Tibial nerve (tissue), 4 donors: ENCODE results near the gene OCLN. TPM values are rescaled to one million over a fixed set of nuclear protein-coding genes. Genes with fewer than 3 reads are reported as not detected.
"Not testable (repeated sequence)": the region's sequence is repeated elsewhere in the genome, so short reads cannot be mapped to it uniquely, and the experiment has no call there.

Experiments used
- DNase-seq, 2 donors: peaks; one replicate each; pipeline ENCODE4 v3.0.0-alpha.2; 2019; ENCODE audit warnings: low spot score in 2 of 2
- H3K27ac ChIP-seq, 4 donors: fragments of 200-600 bp; sonication (generic) in 3 of 4; one replicate each; pipeline ENCODE4 v1.5.1; 2017 to 2019; ENCODE audit warnings: mild to moderate bottlenecking in 1 of 4
- H3K27me3 ChIP-seq, 2 donors: fragments of 200-600 bp; sonication (generic) in 1 of 2; one replicate each; pipeline versions ENCODE4 v1.5.1 to v1.6.0; 2017 to 2019
- H3K36me3 ChIP-seq, 3 donors: fragments of 200-600 bp; sonication (generic); one replicate each; pipeline ENCODE4 v1.5.1; 2018 to 2019
- H3K4me1 ChIP-seq, 4 donors: fragments of 200-600 bp; sonication (generic) in 3 of 4; one replicate each; pipeline ENCODE4 v1.5.1; 2017 to 2019
- H3K4me3 ChIP-seq, 4 donors: fragments of 200-600 bp; sonication (generic) in 3 of 4; one replicate each; pipeline ENCODE4 v1.5.1; 2017 to 2019; ENCODE audit warnings: mild to moderate bottlenecking in 1 of 4, moderate library complexity in 1 of 4
- H3K9me3 ChIP-seq, 4 donors: fragments of 200-600 bp; sonication (generic) in 3 of 4; one replicate each; pipeline ENCODE4 v1.5.1; 2017 to 2019
- EP300 ChIP-seq, 2 donors: sonication (generic); formaldehyde crosslinking; IDR thresholded peaks; one replicate each; pipeline ENCODE4 v1.6.1; 2017; ENCODE audit warnings: antibody characterized with exemption in 2 of 2, mild to moderate bottlenecking in 1 of 2
- POLR2A ChIP-seq, 2 donors: fragments of 450-650 bp; IDR thresholded peaks; one replicate each; pipeline ENCODE4 v1.6.1; 2017; ENCODE audit warnings: antibody characterized with exemption in 2 of 2, mild to moderate bottlenecking in 2 of 2, moderate library complexity in 2 of 2
- WGBS, 2 donors: methylation state at CpG; one replicate each; pipeline ENCODE4 v1.1.5; 2018; 5-methylcytosine and 5-hydroxymethylcytosine counted together
- total RNA-seq, 4 donors: library from RNA; depleted of rRNA; stranded (reverse); fragments of >200 nt; gene quantifications; one replicate each; pipeline ENCODE4 v1.1.0, GENCODE V29; 2016
- TF ChIP-seq, protein P1 (sequence below), 5 experiments: fragments of 200-600 bp in 3 of 5; fragments of 450-650 bp in 2 of 5; sonication (generic) in 3 of 5; IDR thresholded peaks; one replicate each; pipeline ENCODE4 v1.5.1; 2016 to 2019; ENCODE audit warnings: antibody characterized with exemption in 5 of 5, mild to moderate bottlenecking in 3 of 5, moderate library complexity in 2 of 5

Gene OCLN
- total RNA-seq, 4 donors from 2014 or later: 8.1 to 13.8 (median 9.2) TPM

DNA sequence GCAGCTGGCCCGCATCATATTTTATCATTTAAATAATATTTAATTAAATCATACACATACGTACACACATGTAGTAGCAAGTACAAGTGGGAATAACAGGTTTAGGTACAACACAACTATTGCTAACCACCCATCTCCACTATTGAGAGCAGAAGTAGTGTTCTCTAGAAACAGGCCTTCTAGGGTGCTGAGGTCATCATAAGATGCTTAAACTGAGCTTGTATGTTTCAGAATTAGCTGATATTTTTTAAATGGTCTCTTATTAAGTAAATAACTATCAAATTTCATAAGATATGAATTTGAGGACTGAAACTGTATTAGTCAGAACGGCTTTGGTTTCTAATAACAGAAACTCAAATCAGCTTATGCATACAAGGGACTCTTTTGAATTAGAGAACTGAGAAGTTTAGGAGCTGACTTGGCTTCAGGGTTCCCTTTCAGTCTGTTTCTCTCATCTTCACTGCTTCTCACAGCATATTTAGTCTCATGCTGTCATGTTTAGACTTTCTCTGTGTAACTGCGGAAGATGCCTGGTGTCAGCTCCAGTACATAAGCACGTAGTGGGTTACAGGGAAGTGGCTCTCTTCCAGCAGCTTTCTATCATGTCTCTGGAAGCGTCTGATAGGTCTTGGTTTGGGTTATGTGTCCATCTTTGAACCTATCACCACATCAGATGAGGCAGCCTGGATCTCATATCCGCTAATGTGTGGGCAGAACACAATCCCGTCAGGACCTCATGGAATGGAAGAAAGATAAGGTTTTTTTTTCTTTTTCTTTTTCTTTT, 25.0 kb upstream of the OCLN start:
- no peaks in the 10 kb centered on the region for H3K4me1 ChIP-seq
- 85 to 88% methylated on average over 8 of the region's 8 CpGs for WGBS, 2 donors
- peaks cover 0 to 5% (median 0%) of the 10 kb centered on the region in 4 donors for H3K9me3 ChIP-seq
- H3K27ac ChIP-seq: no peak overlapping the region
- no peak for TF ChIP-seq POLR2A (IDR thresholded peaks at IDR 0.05)
- TF ChIP-seq EP300 (IDR thresholded peaks at IDR 0.05): no peak
- TF ChIP-seq, protein P1, sequence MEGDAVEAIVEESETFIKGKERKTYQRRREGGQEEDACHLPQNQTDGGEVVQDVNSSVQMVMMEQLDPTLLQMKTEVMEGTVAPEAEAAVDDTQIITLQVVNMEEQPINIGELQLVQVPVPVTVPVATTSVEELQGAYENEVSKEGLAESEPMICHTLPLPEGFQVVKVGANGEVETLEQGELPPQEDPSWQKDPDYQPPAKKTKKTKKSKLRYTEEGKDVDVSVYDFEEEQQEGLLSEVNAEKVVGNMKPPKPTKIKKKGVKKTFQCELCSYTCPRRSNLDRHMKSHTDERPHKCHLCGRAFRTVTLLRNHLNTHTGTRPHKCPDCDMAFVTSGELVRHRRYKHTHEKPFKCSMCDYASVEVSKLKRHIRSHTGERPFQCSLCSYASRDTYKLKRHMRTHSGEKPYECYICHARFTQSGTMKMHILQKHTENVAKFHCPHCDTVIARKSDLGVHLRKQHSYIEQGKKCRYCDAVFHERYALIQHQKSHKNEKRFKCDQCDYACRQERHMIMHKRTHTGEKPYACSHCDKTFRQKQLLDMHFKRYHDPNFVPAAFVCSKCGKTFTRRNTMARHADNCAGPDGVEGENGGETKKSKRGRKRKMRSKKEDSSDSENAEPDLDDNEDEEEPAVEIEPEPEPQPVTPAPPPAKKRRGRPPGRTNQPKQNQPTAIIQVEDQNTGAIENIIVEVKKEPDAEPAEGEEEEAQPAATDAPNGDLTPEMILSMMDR (IDR thresholded peaks at IDR 0.05): no peak
- H3K4me3 ChIP-seq: no peak overlapping the region
- H3K27me3 ChIP-seq: no peaks in the 10 kb centered on the region
- H3K36me3 ChIP-seq: no peaks in the 10 kb centered on the region
- DNase-seq: no peak

DNA sequence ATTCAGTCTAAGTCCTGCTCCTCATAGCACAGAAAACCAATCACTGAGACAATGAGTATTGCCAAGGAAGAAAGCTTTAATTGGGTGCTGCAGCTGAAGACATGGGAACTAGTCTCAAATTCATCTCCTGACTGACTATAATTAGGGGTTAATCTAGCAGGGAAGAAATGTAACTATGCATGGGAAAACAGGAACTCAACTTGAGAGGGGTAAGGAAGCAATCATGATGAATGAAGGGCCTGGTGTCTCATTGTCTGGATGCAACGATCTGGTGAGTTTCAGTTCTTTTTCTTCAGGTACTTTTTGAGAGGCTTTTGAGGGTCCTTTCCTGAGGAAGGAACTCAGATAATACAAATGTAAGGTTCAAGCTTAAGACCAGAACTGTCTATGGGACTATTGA, 24.0 kb upstream of the OCLN start:
- H3K9me3 ChIP-seq: peaks cover 0 to 5% (median 0%) of the 10 kb centered on the region in 4 donors
- no peaks in the 10 kb centered on the region for H3K4me1 ChIP-seq
- DNase-seq: no peak
- H3K4me3 ChIP-seq: no peak overlapping the region
- H3K27me3 ChIP-seq: no peaks in the 10 kb centered on the region
- TF ChIP-seq POLR2A (IDR thresholded peaks at IDR 0.05) (no peak), EP300 (IDR thresholded peaks at IDR 0.05) (no peak)
- TF ChIP-seq, protein P1 (IDR thresholded peaks at IDR 0.05): no peak
- H3K36me3 ChIP-seq: no peaks in the 10 kb centered on the region
- no peak overlapping the region for H3K27ac ChIP-seq
- 36 to 56% methylated on average over 1 of the region's 1 CpG for WGBS, 2 donors

DNA sequence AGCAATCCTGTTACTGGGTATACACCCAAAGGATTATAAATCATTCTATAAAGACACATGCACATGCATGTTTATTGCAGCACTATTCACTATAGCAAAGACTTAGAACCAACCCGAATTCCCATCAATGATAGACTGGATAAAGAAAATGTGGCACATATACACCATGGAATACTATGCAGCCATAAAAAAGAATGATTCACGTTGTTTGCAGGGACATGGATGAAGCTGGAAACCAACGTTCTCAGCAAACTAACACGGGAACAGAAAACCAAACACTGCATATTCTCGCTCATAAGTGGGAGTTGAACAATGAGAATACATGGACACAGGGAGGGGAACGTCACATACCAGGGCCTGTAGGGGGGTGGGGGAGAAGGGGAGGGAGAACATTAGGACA, 21.1 kb upstream of the OCLN start:
- not testable (repeated sequence) for H3K4me3 ChIP-seq, H3K27me3 ChIP-seq, DNase-seq, H3K36me3 ChIP-seq, H3K9me3 ChIP-seq, H3K4me1 ChIP-seq, H3K27ac ChIP-seq
- WGBS, 2 donors: 87 to 88% methylated on average over 6 of the region's 6 CpGs

DNA sequence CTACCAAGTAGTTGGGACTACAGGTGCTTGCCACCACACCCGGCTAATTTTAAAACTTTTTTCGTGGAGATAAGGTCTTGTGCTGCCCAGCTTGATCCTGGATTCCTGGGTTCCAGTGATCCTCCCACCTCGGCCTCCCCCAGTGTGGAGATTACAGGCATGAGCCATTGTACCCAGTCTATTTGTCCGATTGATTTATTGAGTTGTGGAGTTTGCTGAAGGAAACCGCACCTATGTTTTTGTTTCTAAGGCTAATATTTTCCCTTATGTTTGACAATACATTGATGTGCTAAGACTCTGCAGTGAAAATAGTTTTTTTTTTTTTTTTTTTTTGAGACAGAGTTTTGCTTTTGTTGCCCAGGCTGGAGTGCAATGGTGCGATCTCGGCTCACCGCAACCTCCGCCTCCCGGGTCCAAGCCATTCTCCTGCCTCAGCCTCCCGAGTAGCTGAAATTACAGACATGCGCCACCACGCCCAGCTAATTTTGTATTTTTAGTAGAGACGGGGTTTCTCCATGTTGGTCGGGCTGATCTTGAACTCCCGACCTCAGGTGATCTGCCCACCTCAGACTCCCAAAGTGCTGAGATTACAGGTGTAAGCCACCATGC, 20.0 kb upstream of the OCLN start:
- not testable (repeated sequence) for DNase-seq, H3K4me3 ChIP-seq, H3K27me3 ChIP-seq, H3K27ac ChIP-seq, H3K4me1 ChIP-seq, H3K9me3 ChIP-seq, H3K36me3 ChIP-seq
- 93 to 96% methylated on average over 16 of the region's 16 CpGs for WGBS, 2 donors

DNA sequence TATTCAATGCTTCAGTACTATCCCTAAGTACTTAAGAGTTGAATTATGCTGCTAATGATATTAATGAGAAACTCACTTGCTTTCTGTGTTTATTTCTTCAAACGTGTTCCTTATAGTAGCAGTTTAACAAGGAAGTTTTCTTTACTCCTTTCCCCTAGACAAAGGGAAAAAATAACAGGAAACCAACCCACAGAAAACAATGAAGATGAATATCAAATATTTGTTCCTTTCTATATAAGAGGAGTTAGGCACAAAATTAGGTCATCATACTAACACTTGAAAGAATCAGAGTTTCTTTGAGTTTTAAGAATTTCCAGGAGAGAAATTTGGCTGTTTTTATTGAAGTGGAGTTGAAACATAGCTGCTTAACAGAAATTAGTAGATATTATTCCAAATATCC, 15.4 kb upstream of the OCLN start:
- DNase-seq: no peak
- H3K9me3 ChIP-seq: no peaks in the 10 kb centered on the region
- no peak overlapping the region for H3K4me3 ChIP-seq
- TF ChIP-seq POLR2A (IDR thresholded peaks at IDR 0.05): no peak
- TF ChIP-seq, protein P1 (IDR thresholded peaks at IDR 0.05): no peak
- no peak for TF ChIP-seq EP300 (IDR thresholded peaks at IDR 0.05)
- H3K4me1 ChIP-seq: no peaks in the 10 kb centered on the region
- WGBS, 2 donors: 4 to 7% methylated on average over 1 of the region's 1 CpG
- no peak overlapping the region for H3K27ac ChIP-seq
- no peaks in the 10 kb centered on the region for H3K36me3 ChIP-seq
- H3K27me3 ChIP-seq: no peaks in the 10 kb centered on the region

DNA sequence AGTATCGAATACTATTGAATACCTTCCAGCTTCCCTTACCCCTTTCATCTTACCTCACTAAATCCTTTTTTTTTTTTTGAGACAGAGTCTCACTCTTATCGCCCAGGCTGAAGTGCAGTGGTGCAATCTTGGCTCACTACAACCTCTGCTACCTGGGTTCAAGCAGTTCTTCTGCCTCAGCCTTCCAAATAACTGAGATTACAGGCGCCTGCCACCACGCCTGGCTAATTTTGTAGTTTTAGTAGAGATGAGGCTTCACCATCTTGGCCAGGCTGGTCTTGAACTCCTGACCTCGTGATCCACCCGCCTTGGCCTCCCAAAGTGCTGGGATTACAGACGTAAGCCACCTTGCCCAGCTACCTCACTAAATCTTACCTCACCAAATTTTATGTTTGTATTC, 14.3 kb upstream of the OCLN start:
- DNase-seq, H3K27me3 ChIP-seq, H3K9me3 ChIP-seq, H3K36me3 ChIP-seq, H3K4me1 ChIP-seq, H3K27ac ChIP-seq, H3K4me3 ChIP-seq: not testable (repeated sequence)
- 89% methylated on average over 7 of the region's 7 CpGs for WGBS, 2 donors
